SK-N-SH treated with all-trans-retinoic acid at 6 μM for 48 hours (cell line): ENCODE measurements around the gene TCF25.

Source experiments
- ATAC-seq: fragments of 200-7000 bp; cut with Tn5 transposase; 3 replicates; pipeline ENCODE4 v1.9.1; 2020; ENCODE audit warnings: mild to moderate bottlenecking, moderate library complexity
- ARNTL ChIP-seq: fragments of 450-650 bp; formaldehyde crosslinking; IDR thresholded peaks from 2 replicates; pipeline ENCODE4 v1.5.0; 2020; ENCODE audit warnings: low read depth, mild to moderate bottlenecking, moderate library complexity, borderline replicate concordance
- BACH2 ChIP-seq: fragments of 250-450 bp; sonication (Bioruptor Pico); IDR thresholded peaks from 2 replicates; pipeline ENCODE4 v1.9.0; 2021; ENCODE audit warnings: mild to moderate bottlenecking, borderline replicate concordance
- CREB5 ChIP-seq: fragments of 250-450 bp; sonication (Bioruptor Pico); IDR thresholded peaks from 2 replicates; pipeline ENCODE4 v1.5.1; 2020; ENCODE audit warnings: low read depth, mild to moderate bottlenecking, moderate library complexity
- CSDC2 ChIP-seq: fragments of 250-450 bp; sonication (Bioruptor Pico); IDR thresholded peaks from 2 replicates; pipeline ENCODE4 v1.5.0; 2020; ENCODE audit warnings: mild to moderate bottlenecking, moderate library complexity
- CSRNP3 ChIP-seq: fragments of 250-450 bp; sonication (Bioruptor Pico); IDR thresholded peaks from 2 replicates; pipeline ENCODE4 v1.5.1; 2021; ENCODE audit warnings: mild to moderate bottlenecking, moderate library complexity
- ESRRG ChIP-seq: fragments of 250-450 bp; sonication (Bioruptor Pico); IDR thresholded peaks from 2 replicates; pipeline ENCODE4 v1.6.1; 2021; ENCODE audit warnings: mild to moderate bottlenecking
- GLIS3 ChIP-seq: fragments of 250-450 bp; sonication (Bioruptor Pico); IDR thresholded peaks from 2 replicates; pipeline ENCODE4 v1.5.0; 2020; ENCODE audit warnings: mild to moderate bottlenecking, moderate library complexity
- ISL1 ChIP-seq: fragments of 250-450 bp; sonication (Bioruptor Pico); IDR thresholded peaks from 2 replicates; pipeline ENCODE4 v2.1.2; 2022; ENCODE audit warnings: mild to moderate bottlenecking, moderate library complexity
- OSR1 ChIP-seq: fragments of 250-450 bp; sonication (Bioruptor Pico); IDR thresholded peaks from 2 replicates; pipeline ENCODE4 v1.8.0; 2022; ENCODE audit warnings: moderate library complexity, mild to moderate bottlenecking, inconsistent platforms
- PATZ1 ChIP-seq: fragments of 250-450 bp; sonication (Bioruptor Pico); IDR thresholded peaks from 2 replicates; pipeline ENCODE4 v1.8.0; 2020; ENCODE audit warnings: mild to moderate bottlenecking, moderate library complexity, borderline replicate concordance
- POU6F1 ChIP-seq: fragments of 250-450 bp; sonication (Bioruptor Pico); IDR thresholded peaks from 2 replicates; pipeline ENCODE4 v1.8.0; 2021; ENCODE audit warnings: low read depth, mild to moderate bottlenecking, moderate library complexity, borderline replicate concordance
- PPARA ChIP-seq: fragments of 250-450 bp; sonication (Bioruptor Pico); IDR thresholded peaks from 2 replicates; pipeline ENCODE4 v1.5.0; 2020; ENCODE audit warnings: mild to moderate bottlenecking, borderline replicate concordance
- RARB ChIP-seq: fragments of 250-450 bp; sonication (Bioruptor Pico); IDR thresholded peaks from 2 replicates; pipeline ENCODE4 v1.8.0; 2021; ENCODE audit warnings: mild to moderate bottlenecking, moderate library complexity
- SNAI2 ChIP-seq: fragments of 250-450 bp; sonication (Bioruptor Pico); IDR thresholded peaks from 2 replicates; pipeline ENCODE4 v1.5.0; 2020; ENCODE audit warnings: mild to moderate bottlenecking, moderate library complexity
- TCF4 ChIP-seq: fragments of 250-450 bp; sonication (Bioruptor Pico); IDR thresholded peaks from 2 replicates; pipeline ENCODE4 v1.8.0; 2021; ENCODE audit warnings: mild to moderate bottlenecking, moderate library complexity, borderline replicate concordance
- TSHZ2 ChIP-seq: fragments of 250-450 bp; sonication (Bioruptor Pico); IDR thresholded peaks from 2 replicates; pipeline ENCODE4 v1.5.0; 2020; ENCODE audit warnings: mild to moderate bottlenecking, moderate library complexity
- ZC3H10 ChIP-seq: fragments of 250-450 bp; sonication (Bioruptor Pico); IDR thresholded peaks from 2 replicates; pipeline ENCODE4 v1.5.1; 2021; ENCODE audit warnings: mild to moderate bottlenecking, moderate library complexity
- ZFP3 ChIP-seq: fragments of 250-450 bp; sonication (Bioruptor Pico); IDR thresholded peaks from 2 replicates; pipeline ENCODE4 v1.5.0; 2020; ENCODE audit warnings: mild to moderate bottlenecking, moderate library complexity
- ZFP30 ChIP-seq: fragments of 450-650 bp; formaldehyde crosslinking; IDR thresholded peaks from 2 replicates; pipeline ENCODE4 v1.5.0; 2022; ENCODE audit warnings: mild to moderate bottlenecking, moderate library complexity
- ZNF70 ChIP-seq: fragments of 450-650 bp; formaldehyde crosslinking; IDR thresholded peaks from 2 replicates; pipeline ENCODE4 v1.5.0; 2020; ENCODE audit warnings: mild to moderate bottlenecking, moderate library complexity

TCF25 gene

GRCh38 chr16:89887243-89887642 is 13.9 kb downstream of the TCF25 start:
- TF ChIP-seq SNAI2 (CRISPR knock-in tag) (no peak), PPARA (CRISPR knock-in tag) (no peak), POU6F1 (CRISPR knock-in tag) (no peak), ESRRG (CRISPR knock-in tag) (no peak), GLIS3 (CRISPR knock-in tag) (no peak), RARB (no peak), ARNTL (CRISPR knock-in tag) (no peak), BACH2 (CRISPR knock-in tag) (no peak), ZNF70 (CRISPR knock-in tag) (no peak), ZC3H10 (CRISPR knock-in tag) (no peak), CSDC2 (CRISPR knock-in tag) (no peak), TSHZ2 (CRISPR knock-in tag) (no peak), ISL1 (no peak), CREB5 (CRISPR knock-in tag) (no peak), ZFP30 (CRISPR knock-in tag) (no peak)
- ATAC-seq = no peak

GRCh38 chr16:89890200-89890599 is 16.8 kb downstream of the TCF25 start:
- TF ChIP-seq TCF4 (no peak), ESRRG (CRISPR knock-in tag) (no peak), ZC3H10 (CRISPR knock-in tag) (no peak), CSDC2 (CRISPR knock-in tag) (no peak), PPARA (CRISPR knock-in tag) (no peak), ZFP3 (CRISPR knock-in tag) (no peak), CSRNP3 (CRISPR knock-in tag) (no peak), ZNF70 (CRISPR knock-in tag) (no peak), ARNTL (CRISPR knock-in tag) (no peak), POU6F1 (CRISPR knock-in tag) (no peak), OSR1 (no peak), RARB (no peak), PATZ1 (CRISPR knock-in tag) (no peak)
- ATAC-seq = no peak
